K562 (cell line): Measurements from ENCODE around the gene ODC1. TPM values are rescaled to one million over a fixed set of nuclear protein-coding genes. Genes with fewer than 3 reads are reported as not detected.

Source experiments
- ARID1B ChIP-seq: fragments of 450-650 bp; IDR thresholded peaks from 2 replicates; pipeline ENCODE4 v1.6.1; 2016; ENCODE audit warnings: antibody characterized with exemption, mild to moderate bottlenecking, inconsistent platforms
- CREB3 ChIP-seq: fragments of 450-650 bp; conservative IDR thresholded peaks from 2 replicates; pipeline ENCODE4 v1.6.1; 2016; ENCODE audit warnings: missing genetic modification characterization, low read depth, mild to moderate bottlenecking, missing compliant biosample characterization, moderate library complexity
- CREB5 ChIP-seq: fragments of 250-450 bp; sonication (Bioruptor Pico); IDR thresholded peaks from 2 replicates; pipeline ENCODE4 v1.5.0; 2020; ENCODE audit warnings: mild to moderate bottlenecking
- DACH1 ChIP-seq: fragments of 450-650 bp; IDR thresholded peaks from 2 replicates; pipeline ENCODE4 v1.6.1; 2018; ENCODE audit not compliant: partially characterized antibody
- DMBX1 ChIP-seq: fragments of 250-450 bp; sonication (Bioruptor Pico); IDR thresholded peaks from 2 replicates; pipeline ENCODE4 v1.8.0; 2022; ENCODE audit warnings: inconsistent platforms, mild to moderate bottlenecking, moderate library complexity, borderline replicate concordance
- GTF2E2 ChIP-seq: fragments of 200-800 bp; sonication (Bioruptor generic); IDR thresholded peaks from 2 replicates; pipeline ENCODE4 v1.6.1; 2016; ENCODE audit warnings: missing genetic modification characterization, missing compliant biosample characterization
- HDAC3 ChIP-seq: fragments of 450-650 bp; IDR thresholded peaks from 2 replicates; pipeline ENCODE4 v1.6.1; 2018; ENCODE audit warnings: borderline replicate concordance, mild to moderate bottlenecking, moderate library complexity; ENCODE audit not compliant: partially characterized antibody
- L3MBTL2 ChIP-seq: fragments of 450-650 bp; IDR thresholded peaks from 2 replicates; pipeline ENCODE4 v1.6.1; 2016; ENCODE audit warnings: mild to moderate bottlenecking, moderate library complexity
- LCOR ChIP-seq: sonication (generic); formaldehyde crosslinking; IDR thresholded peaks from 2 replicates; pipeline ENCODE4 v1.8.0; 2022; ENCODE audit warnings: mild to moderate bottlenecking, missing genetic modification reagents
- MXD1 ChIP-seq: fragments of 250-450 bp; sonication (Bioruptor Pico); IDR thresholded peaks from 2 replicates; pipeline ENCODE4 v1.8.0; 2021; ENCODE audit warnings: borderline replicate concordance, mild to moderate bottlenecking, moderate library complexity; ENCODE audit not compliant: poor library complexity, severe bottlenecking
- NRF1 ChIP-seq, 2 experiments: fragments of 450-650 bp; IDR thresholded peaks in 1 of 2; conservative IDR thresholded peaks in 1 of 2; 2 replicates each; pipeline ENCODE4 v1.6.1; 2014; ENCODE audit warnings: mild to moderate bottlenecking in 2 of 2
- POLR2B ChIP-seq: fragments of 450-650 bp; IDR thresholded peaks from 2 replicates; pipeline ENCODE4 v1.6.1; 2018; ENCODE audit warnings: low read depth; ENCODE audit not compliant: partially characterized antibody
- POLR2H ChIP-seq: IDR thresholded peaks from 2 replicates; pipeline ENCODE4 v1.6.1; 2016; ENCODE audit warnings: missing genetic modification characterization, low read depth, mild to moderate bottlenecking, control low read depth, missing compliant biosample characterization, moderate library complexity
- RCOR1 ChIP-seq, 2 experiments: IDR thresholded peaks; 2 replicates each; pipeline ENCODE4 v1.6.1; 2012; ENCODE audit warnings: low read depth in 2 of 2, low read length in 2 of 2, borderline replicate concordance in 1 of 2, improper control_type of control experiment in 1 of 2
- RFX5 ChIP-seq: IDR thresholded peaks from 2 replicates; pipeline ENCODE4 v1.6.1; 2011; ENCODE audit warnings: low read depth, mild to moderate bottlenecking, improper control_type of control experiment, low read length
- RNF2 ChIP-seq: sonication (generic); IDR thresholded peaks from 2 replicates; pipeline ENCODE4 v1.6.1; 2016
- RUNX1 ChIP-seq: sonication (generic); IDR thresholded peaks from 2 replicates; pipeline ENCODE4 v1.6.1; 2016; ENCODE audit warnings: antibody characterized with exemption, low read depth
- SMARCE1 ChIP-seq: fragments of 450-650 bp; IDR thresholded peaks from 2 replicates; pipeline ENCODE4 v1.7.1; 2016; ENCODE audit warnings: mild to moderate bottlenecking
- SPI1 ChIP-seq: IDR thresholded peaks from 2 replicates; pipeline ENCODE4 v1.6.1; 2011; ENCODE audit warnings: low read depth, low read length, control low read depth, borderline replicate concordance
- TCF15 ChIP-seq: fragments of 250-450 bp; sonication (Bioruptor Pico); IDR thresholded peaks from 2 replicates; pipeline ENCODE4 v1.8.0; 2022; ENCODE audit warnings: moderate library complexity, mild to moderate bottlenecking, inconsistent platforms
- ZNF197 ChIP-seq: fragments of 200-800 bp; sonication (Bioruptor generic); IDR thresholded peaks from 2 replicates; pipeline ENCODE4 v1.6.1; 2016; ENCODE audit warnings: low read depth, missing genetic modification characterization, missing compliant biosample characterization
- ZNF511 ChIP-seq: sonication (generic); formaldehyde crosslinking; IDR thresholded peaks from 2 replicates; pipeline ENCODE4 v1.8.0; 2022; ENCODE audit warnings: mild to moderate bottlenecking, missing genetic modification reagents
- ZNF551 ChIP-seq: fragments of 250-450 bp; sonication (Bioruptor Pico); IDR thresholded peaks from 2 replicates; pipeline ENCODE4 v1.5.0; 2021; ENCODE audit warnings: mild to moderate bottlenecking, moderate library complexity
- ZNF696 ChIP-seq: fragments of 250-450 bp; sonication (Bioruptor Pico); conservative IDR thresholded peaks from 2 replicates; pipeline ENCODE4 v1.4.0; 2020; ENCODE audit warnings: mild to moderate bottlenecking, moderate library complexity
- polyA plus RNA-seq, 8 experiments: library from polyadenylated mRNA; depleted of rRNA in 4 of 8; stranded (reverse) in 5 of 8; unstranded in 3 of 8; fragments of >200 nt; fragmentation: Nextera tagmentation in 2 of 8; fragmentation: Illumina TruSeq in 1 of 8; extraction: Ambion mirVana in 2 of 8; extraction: Trizol in 1 of 8; gene quantifications; 2 replicates each; pipeline versions ENCODE4 v1.2.1 to v1.2.3, GENCODE V29; 2011 to 2014; ENCODE audit warnings: inconsistent platforms in 1 of 8, missing spikeins in 1 of 8
- total RNA-seq, 7 experiments: library from RNA; depleted of rRNA in 6 of 7; stranded (reverse); fragments of >200 nt in 6 of 7; fragmentation: Illumina TruSeq in 2 of 7; extraction: Trizol in 2 of 7; gene quantifications; 2 replicates each; pipeline versions ENCODE4 v1.2.1 to v1.2.3, GENCODE V29; 2011 to 2021; ENCODE audit warnings: low replicate concordance in 1 of 7

Gene ODC1
- total and polyA plus RNA-seq, 9 of the 15 experiments (the other 6 are each of a cell fraction or from before 2014, with no cell fraction given): 142 to 563 (median 457) TPM

- no peak for TF ChIP-seq GTF2E2 (tag)
- peak; percentile 86 for TF ChIP-seq ZNF511
- TF ChIP-seq RCOR1 (IDR thresholded peaks at IDR 0.05; ENCODE audit: borderline replicate concordance in 1 of 2, low read depth in 2 of 2, low read length in 2 of 2): 0 out of 4 replicates have a peak, but pooled peaks of 1 of the 2 experiments have one; percentile 16
- TF ChIP-seq ARID1B: 0 out of 2 replicates have a peak, but pooled peaks have one; percentile 15
- no peak for TF ChIP-seq CREB5 (CRISPR knock-in tag)
- no peak for TF ChIP-seq RUNX1
- TF ChIP-seq DMBX1 (CRISPR knock-in tag): peak; percentile 58; the same call in 1 of the 2 replicates
- TF ChIP-seq L3MBTL2: peak; percentile 99
- TF ChIP-seq SMARCE1: no peak
- TF ChIP-seq NRF1 (conservative IDR thresholded peaks at IDR 0.05 in 1 of 2, IDR thresholded peaks at IDR 0.05 in 1 of 2): peak; percentile 89 to 91
- TF ChIP-seq RFX5: peak; percentile 46; the same call in 1 of the 2 replicates
- 0 out of 2 replicates have a peak, but pooled peaks have one; percentile 27 for TF ChIP-seq ZNF197
- TF ChIP-seq DACH1: peak; percentile 88
- TF ChIP-seq HDAC3: no peak
- peak; percentile 41; the same call in 1 of the 2 replicates for TF ChIP-seq POLR2H
- TF ChIP-seq MXD1 (CRISPR knock-in tag): peak; percentile 88
- TF ChIP-seq ZNF696 (CRISPR knock-in tag): no peak
- peak; percentile 83 for TF ChIP-seq LCOR (CRISPR knock-in tag)
- no peak for TF ChIP-seq TCF15 (CRISPR knock-in tag)
- peak; percentile 45 for TF ChIP-seq POLR2B
- peak; percentile 53; the same call in 1 of the 2 replicates for TF ChIP-seq SPI1
- TF ChIP-seq CREB3: 0 out of 2 replicates have a peak, but pooled peaks have one; percentile 26
- TF ChIP-seq ZNF551 (CRISPR knock-in tag): no peak
- TF ChIP-seq RNF2: peak; percentile 83
Observed at GRCh38 chr2:10448576-10449485, 704 bp upstream of the ODC1 start (continued).
